Stimulated activated CD4-positive, alpha-beta T cell treated with anti-CD3 and anti-CD28 coated beads, TNF-alpha, amount 100 ng/mL, for 4 hours (primary cell): ENCODE measurements around the gene PROK2.

Experiments used
- DNase-seq, 3 experiments: peaks; one replicate each; pipeline ENCODE4 v3.0.0-alpha.2; 2020; ENCODE audit warnings: low read depth in 3 of 3

Gene PROK2

DNA sequence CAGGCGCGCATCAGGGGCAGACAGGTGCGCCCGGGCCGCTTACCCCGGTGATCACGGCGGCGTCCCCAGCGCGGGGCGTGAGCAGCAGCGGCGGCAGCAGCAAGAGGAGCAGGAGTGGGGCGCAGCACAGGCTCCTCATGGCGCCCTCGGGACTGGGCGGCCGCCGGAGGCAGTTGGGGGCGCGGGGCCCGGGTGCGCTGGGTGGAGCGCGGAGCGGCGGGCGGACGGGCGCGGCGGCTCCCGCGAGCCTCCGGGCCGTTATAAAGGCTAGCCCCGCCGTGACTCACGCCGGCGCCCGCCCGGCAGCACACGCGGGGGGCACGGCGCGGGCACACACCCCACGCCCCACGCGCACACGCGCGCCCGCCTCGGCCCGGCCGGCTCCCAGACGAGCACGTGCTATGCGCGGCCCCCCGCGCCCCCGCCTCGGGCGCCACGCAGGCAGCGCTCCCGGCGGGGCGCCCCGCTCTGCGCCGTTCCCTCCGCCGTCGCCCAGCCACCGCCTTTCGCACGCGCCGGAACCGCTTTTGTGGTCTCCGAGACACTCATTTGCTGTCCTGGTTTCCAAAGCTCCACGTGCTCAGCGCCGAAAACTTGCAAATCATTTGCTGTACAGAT, at the start of gene PROK2:
Gene PROK2, minus strand, starts transcription at position 235 of the 618 bp plus-strand sequence. Its CDS starts 96 bp downstream, at position 139.
- peak in 2 of 3 experiments; percentile 27 to 28 for DNase-seq

DNA sequence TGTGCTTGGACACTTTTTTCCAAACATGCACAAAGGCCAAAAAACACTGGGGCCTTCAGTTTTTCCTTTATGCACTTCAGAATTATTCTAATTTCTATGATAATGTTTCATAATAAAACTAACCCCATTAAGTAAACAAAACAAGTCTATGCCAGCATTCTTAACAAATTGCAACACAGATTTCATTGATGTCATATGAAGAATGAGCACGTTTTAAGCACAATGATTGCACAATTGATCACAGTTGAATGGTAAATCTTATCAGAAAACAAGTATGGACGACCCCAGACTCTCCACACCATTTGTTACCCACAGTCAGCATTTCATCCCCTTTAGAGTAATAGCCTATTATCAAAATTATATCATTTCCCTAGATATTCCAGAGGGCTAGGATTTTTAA, 46.7 kb upstream of the PROK2 start:
- no peak for DNase-seq

- no peak for DNase-seq
Measured at GRCh38 chr3:71825551-71826283, 40.8 kb upstream of the PROK2 start.

- DNase-seq, result no peak
Measured at GRCh38 chr3:71821116-71821515, 36.2 kb upstream of the PROK2 start.

DNA sequence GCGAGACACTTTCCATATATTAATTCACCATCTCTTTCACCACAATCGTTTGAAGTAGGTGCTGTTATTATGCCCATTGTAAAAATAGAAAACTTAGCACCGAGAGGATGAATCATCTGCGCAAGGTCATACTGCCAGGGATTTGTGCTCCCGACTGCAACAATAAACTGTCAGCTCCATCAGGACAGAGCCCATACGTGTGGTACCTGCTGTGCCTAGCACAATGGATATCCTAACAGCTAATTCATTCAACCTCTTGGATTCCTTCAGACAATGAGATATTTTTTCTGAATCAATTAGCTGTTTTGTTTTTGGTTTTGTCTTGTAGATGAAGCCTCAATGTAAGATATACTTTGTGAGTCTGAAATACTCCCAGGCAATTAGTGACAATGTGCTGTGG, 32.3 kb upstream of the PROK2 start:
- DNase-seq, result no peak

- no peak for DNase-seq
Measured at GRCh38 chr3:71816767-71817156, 31.8 kb upstream of the PROK2 start.

DNA sequence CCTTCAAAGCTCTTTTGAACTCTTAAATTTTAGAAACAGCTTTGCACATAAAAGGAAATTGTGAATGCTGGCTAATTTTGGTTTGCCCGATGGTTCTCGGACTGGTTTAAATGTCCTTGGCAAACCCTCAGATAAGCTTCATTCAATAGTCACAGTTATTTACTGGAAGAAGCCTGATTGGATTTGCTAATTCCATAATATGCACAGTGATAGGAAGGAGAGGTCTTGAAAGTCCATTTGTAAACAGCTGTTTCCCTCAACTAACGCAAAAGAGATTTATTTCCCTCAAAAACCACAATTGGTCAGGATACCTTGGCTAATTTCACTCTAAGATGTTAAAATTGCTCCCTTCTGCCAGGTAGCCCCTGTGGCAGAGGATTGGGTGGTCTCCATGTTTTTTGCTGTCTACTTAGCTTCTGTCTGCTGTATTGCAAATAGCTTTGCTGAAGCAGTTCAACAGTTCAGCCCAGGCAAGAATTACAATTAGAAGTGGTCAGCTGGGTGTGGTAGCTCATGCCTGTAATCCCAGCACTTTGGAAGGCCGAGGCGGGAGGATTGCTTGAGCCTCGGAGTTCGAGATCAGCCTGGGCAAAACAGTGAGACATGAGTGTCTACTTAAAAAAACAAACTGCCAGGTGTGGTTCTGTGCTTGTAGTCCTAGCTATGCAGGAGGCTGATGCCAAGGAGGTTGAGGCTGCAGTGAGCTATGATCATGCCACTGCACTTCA, 30.6 kb upstream of the PROK2 start:
- no peak for DNase-seq

DNA sequence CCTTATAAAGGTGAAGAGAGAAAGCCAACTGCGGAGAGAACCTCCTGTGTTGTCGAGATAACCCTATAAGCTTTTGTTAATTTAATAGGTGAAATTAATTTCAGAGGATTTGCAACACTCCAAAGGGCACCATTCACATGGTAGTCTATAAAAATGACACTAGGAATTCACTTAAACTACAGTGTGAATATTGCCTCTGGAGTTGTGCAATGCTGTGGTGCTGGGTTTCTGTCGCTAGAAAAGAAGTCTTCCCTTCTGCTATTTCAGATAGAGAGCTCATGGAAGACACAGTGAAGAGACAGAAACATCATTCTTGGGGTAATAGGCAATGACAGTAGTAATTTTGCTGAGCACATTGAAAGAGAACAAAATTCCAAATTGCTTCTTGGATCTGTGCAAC, 28.8 kb upstream of the PROK2 start:
- no peak for DNase-seq

DNA sequence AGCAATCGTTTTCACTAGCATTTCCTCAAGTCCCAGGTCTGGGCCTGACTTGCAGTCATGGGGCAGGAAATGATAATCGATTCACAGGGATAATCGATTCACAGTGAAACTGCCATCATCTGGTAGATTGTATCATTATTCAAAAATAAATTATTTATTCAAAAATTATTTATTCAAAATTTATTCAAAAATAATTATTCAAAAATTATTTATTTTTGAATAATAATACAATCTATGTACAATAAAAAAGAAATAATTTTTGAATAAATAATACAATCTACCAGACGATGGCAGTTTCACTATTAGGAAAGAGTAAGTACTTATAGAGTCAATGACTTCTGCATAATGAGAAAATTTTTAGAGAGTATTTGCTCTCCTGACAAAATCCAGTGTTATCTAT, 28.1 kb upstream of the PROK2 start:
- no peak for DNase-seq

- no peak for DNase-seq
Measured at GRCh38 chr3:71810056-71810455, 25.1 kb upstream of the PROK2 start.

DNA sequence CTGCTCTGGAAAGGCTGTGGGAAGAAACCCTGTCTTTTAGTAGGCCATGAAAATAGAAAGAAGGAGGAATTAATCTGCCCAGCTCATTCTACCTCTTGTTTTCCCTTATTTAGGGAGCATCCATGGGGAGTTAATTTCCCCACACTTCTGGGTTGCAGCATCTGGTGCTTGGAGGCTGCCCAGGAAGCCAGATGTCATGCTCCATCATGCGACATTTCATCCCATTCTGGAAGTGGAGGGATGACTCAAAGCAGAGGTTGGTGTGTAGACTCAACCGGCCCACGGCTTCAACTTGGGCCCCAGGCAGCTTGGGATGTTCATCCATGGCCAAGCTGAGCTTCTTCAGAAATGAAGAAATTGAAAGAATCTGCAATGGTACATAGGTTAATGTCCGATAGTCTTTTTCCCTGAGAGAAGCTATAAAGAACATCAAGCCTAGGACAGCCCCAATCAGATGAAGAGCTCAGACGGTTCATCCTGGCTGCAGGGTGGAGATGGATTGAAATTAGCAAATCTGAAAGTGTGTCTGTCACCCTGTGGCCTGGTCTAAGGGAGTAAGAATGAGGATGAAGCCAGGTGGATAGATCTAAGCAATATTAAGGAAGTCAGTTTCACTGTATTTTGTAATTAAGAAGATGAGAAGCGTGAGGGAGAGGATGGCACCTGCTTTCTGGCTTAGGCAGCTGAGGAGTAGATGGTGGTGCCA, 24.5 kb upstream of the PROK2 start:
- DNase-seq, result no peak

GRCh38 chr3:71806736-71807135, 21.8 kb upstream of the PROK2 start:
- DNase-seq, result no peak

GRCh38 chr3:71805691-71806090, 20.7 kb upstream of the PROK2 start:
- DNase-seq, result no peak

DNA sequence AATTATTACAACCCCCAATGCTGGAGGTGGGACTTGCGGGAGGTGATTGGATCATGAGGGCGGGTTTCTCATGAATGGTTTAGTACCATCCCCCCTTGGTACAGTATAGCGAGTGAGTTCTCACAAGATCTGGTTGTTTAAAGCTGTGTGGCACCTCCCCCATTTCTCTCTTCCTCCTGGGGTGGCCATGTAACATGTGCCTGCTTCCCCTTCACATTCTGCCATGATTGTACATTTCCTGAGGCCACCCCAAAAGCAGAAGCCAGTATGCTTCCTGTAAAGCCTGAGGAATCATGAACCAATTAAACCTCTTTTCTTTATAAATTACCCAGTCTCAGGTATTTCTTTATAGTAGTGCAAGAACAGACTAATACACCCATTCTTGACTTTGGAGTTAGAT, 20.3 kb upstream of the PROK2 start:
- DNase-seq, result no peak

DNA sequence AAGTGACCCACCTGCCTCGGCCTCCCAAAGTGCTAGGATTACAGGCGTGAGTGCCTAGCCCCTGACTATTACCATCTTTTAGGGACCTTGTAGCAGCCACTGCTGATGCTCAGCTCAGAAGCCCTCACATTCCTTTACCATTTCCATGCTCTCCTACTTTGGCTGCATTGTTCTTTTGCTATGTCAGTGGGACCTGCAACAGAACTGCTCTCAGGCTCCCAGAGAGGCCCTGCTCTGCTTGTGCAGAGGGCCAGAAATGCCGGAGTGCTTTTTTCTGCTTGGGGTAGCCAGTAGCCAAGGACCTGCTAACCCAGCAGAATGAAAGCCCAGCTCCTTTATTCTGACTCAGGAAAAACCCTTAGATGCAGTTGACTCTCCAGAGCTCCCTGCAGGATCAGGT, 18.3 kb upstream of the PROK2 start:
- DNase-seq, result no peak

DNA sequence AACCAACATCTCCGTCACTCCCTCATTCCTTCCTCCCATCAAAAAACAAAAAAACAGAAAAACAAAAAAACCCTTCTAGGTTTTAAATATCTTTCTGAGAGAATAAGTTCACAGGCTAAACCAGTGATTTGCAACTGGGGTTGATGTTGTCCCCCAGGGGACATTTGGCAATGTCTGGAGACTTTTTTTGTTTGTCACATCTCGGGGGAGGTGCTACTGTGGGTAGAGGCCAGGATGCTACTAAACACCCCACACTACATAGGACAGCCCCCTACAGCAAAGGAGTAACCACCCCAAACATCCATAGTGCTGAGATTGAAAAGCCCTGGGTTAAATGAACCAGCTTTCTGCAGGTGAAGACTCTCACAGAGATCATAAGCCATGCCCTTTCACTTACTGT, 17.0 kb upstream of the PROK2 start:
- DNase-seq, result no peak

- no peak for DNase-seq
Measured at GRCh38 chr3:71800023-71800422, 15.1 kb upstream of the PROK2 start.

GRCh38 chr3:71797455-71797854, 12.5 kb upstream of the PROK2 start:
- no peak for DNase-seq

DNA sequence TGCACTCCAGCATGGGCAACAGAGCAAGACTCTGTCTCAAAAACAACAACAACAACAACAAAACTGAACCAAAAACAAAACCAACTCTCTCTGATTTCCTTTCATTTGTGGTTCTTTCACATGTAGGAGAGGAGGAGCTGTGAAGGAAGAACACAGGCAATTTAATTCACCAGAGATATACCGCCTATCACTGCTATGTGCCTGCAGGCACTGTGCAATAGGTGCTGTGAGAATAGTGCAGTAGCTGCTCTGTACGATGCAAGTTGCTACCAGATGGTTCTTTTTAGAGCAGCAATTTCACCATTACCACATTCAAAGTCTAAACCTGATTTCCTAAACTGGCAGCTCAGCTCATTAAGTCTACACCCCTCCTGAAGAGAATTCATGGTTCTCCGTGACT, 11.3 kb upstream of the PROK2 start:
- DNase-seq, result no peak

DNA sequence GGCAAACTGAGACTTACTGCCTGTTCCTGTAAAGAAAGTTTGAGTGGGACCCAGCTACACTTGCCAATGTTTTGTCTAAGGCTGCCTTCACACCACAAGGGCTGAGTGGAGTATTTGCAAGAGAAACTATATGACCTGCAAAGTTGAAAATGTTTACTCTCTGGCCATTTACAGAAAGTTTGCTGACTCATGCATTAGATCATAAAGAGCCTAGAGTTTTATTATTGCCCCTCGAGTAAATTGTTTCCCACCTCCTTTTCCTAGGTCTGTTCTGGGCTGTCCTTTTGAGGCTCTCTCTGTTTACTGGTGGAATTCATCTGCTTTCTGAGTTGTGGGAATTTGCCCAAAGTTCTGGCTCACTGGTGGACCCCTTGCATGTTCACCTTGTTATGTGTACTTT, 6.7 kb upstream of the PROK2 start:
- DNase-seq, result no peak

DNA sequence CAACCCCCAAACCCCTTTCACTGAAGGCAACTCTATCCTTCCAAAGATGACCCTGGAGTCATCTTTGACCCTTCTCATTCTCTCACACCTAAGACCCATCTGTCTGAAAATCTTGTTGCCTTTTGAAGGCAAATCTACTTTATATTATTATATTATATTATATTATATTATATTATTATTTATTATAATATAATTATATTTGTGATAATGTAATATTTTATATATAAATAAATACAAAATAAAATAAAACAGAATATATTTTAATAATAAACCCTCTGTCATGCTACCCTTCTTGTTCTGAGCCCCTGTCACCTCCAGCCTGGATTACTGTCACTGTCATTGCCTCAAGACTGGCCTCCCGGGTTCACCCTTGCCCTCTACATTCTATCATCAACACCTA, 5.0 kb upstream of the PROK2 start:
- DNase-seq, result no peak

DNA sequence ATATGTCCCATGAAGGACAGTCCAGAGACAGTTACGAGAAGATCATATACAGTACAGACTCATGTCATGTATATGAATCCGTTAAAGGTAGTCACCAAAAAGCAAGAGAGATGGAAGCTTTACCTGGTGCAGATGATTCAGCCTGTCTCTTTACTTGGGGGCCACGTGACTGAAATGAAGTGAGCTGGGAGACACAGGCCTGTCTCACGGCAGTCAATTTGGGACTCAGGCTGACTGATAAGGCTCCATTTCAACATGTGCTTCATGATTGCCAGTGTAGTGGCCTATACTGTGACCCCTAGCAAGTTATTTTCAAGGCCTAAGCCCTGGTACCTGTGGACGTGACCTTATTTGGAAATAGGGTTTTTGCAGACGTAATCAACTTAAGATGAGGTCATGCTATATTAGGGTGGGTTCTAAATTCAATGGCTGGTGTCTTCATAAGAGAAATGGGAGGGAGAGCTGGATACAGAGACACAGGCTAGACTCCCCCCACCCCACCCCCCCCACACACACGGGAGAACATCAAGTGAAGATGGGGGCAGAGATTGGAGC, 3.0 kb upstream of the PROK2 start:
- no peak for DNase-seq
